Forelimb muscle (tissue), 1 donor: ENCODE measurements around the gene CEACAM7. TPM values are rescaled to one million over a fixed set of nuclear protein-coding genes. Genes with fewer than 3 reads are reported as not detected.
"Not testable (repeated sequence)": the region's sequence is repeated elsewhere in the genome, so short reads cannot be mapped to it uniquely, and the experiment has no call there.

ENCODE experiments used
- DNase-seq: peaks from one replicate; pipeline ENCODE4 v3.0.0-alpha.2; 2013; ENCODE audit warnings: low read depth
- polyA plus RNA-seq: library from polyadenylated mRNA; unstranded; fragments of 120-200 nt; gene quantifications from one replicate; pipeline ENCODE4 v1.2.1, GENCODE V29; 2013; ENCODE audit not compliant: insufficient read length

CEACAM7 gene
- not detected for polyA plus RNA-seq

GRCh38 chr19:41688098-41688497 lies at the start of gene CEACAM7:
Gene CEACAM7 (minus strand): TSS chr19:41688270. CDS start chr19:41688165, 105 bp downstream.
- DNase-seq = no peak

GRCh38 chr19:41735071-41735600 lies 47.1 kb upstream of the CEACAM7 start:
- DNase-seq = no peak

GRCh38 chr19:41734585-41734984 lies 46.5 kb upstream of the CEACAM7 start:
- DNase-seq = no peak

GRCh38 chr19:41734156-41734555 lies 46.1 kb upstream of the CEACAM7 start:
- DNase-seq = no peak

- no peak for DNase-seq
These were observed 38.4 kb upstream of the CEACAM7 start for GRCh38 chr19:41726493-41726892.

- DNase-seq = no peak
These were observed 32.0 kb upstream of the CEACAM7 start for GRCh38 chr19:41720103-41720502.

GRCh38 chr19:41718761-41719160 lies 30.7 kb upstream of the CEACAM7 start:
- no peak for DNase-seq

GRCh38 chr19:41714598-41714997 lies 26.5 kb upstream of the CEACAM7 start:
- DNase-seq = no peak

- DNase-seq = no peak
These were observed 23.5 kb upstream of the CEACAM7 start for GRCh38 chr19:41711376-41712261.

- no peak for DNase-seq
These were observed 22.0 kb upstream of the CEACAM7 start for GRCh38 chr19:41709951-41710645.

- DNase-seq = not testable (repeated sequence)
These were observed 21.4 kb upstream of the CEACAM7 start for GRCh38 chr19:41709516-41709915.

GRCh38 chr19:41708481-41708880 lies 20.4 kb upstream of the CEACAM7 start, which contains the start of gene CEACAM5:
Gene CEACAM5 (plus strand): TSS chr19:41708626. CDS start chr19:41708732, 106 bp downstream.
- no peak for DNase-seq

GRCh38 chr19:41707871-41708371 lies 19.9 kb upstream of the CEACAM7 start:
- DNase-seq = no peak

- DNase-seq = no peak
These were observed 19.4 kb upstream of the CEACAM7 start for GRCh38 chr19:41707502-41707812.

- no peak for DNase-seq
These were observed 18.9 kb upstream of the CEACAM7 start for GRCh38 chr19:41706741-41707501.

GRCh38 chr19:41705393-41706174 lies 17.5 kb upstream of the CEACAM7 start:
- DNase-seq = no peak

GRCh38 chr19:41703602-41704293 lies 15.7 kb upstream of the CEACAM7 start:
- DNase-seq = no peak

GRCh38 chr19:41702171-41702651 lies 14.1 kb upstream of the CEACAM7 start:
- no peak for DNase-seq

- no peak for DNase-seq
These were observed 13.5 kb upstream of the CEACAM7 start for GRCh38 chr19:41701401-41702075.
